NK-92 treated with Interleukin-12 subunit alpha and Interleukin-12 subunit beta, amount 100 ng/mL, for 24 hours (cell line): Measurements from ENCODE around the gene UNKL.

Experiments
- DNase-seq: peaks from one replicate; lab custom pipeline; 2025; lab: John Stamatoyannopoulos, UW

The UNKL gene

GRCh38 chr16:1325673-1326371, 88.7 kb downstream of the UNKL start:
- no peak for DNase-seq

GRCh38 chr16:1325261-1325660, 89.2 kb downstream of the UNKL start:
- no peak for DNase-seq

DNA sequence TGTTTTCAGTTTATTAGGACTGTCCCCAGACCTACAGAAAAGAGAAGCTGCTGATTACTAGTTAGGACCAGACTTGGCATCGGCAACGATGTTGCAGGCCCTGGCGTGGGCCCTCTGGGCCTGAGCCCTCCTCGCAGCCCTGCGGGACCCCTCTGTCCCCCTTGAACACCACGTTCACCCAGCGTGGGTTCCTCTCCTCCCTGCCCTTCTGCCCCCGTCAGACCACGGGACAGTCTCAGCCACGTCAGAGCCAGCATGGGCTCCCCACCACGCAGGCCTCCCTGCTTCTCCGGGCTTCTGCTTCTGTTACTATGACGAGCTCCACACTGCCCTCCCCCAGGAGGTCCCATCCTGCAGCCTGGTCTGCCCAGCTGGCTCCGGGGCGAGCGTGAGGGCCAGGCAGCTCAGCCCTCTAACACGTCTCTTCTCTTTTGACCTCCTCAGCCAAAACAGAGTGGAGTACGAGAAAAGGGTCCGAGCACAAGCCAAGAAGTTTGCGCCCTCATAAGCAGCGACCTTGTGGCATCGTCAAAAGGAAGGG, 90.1 kb downstream of the UNKL start:
- DNase-seq: no peak

DNA sequence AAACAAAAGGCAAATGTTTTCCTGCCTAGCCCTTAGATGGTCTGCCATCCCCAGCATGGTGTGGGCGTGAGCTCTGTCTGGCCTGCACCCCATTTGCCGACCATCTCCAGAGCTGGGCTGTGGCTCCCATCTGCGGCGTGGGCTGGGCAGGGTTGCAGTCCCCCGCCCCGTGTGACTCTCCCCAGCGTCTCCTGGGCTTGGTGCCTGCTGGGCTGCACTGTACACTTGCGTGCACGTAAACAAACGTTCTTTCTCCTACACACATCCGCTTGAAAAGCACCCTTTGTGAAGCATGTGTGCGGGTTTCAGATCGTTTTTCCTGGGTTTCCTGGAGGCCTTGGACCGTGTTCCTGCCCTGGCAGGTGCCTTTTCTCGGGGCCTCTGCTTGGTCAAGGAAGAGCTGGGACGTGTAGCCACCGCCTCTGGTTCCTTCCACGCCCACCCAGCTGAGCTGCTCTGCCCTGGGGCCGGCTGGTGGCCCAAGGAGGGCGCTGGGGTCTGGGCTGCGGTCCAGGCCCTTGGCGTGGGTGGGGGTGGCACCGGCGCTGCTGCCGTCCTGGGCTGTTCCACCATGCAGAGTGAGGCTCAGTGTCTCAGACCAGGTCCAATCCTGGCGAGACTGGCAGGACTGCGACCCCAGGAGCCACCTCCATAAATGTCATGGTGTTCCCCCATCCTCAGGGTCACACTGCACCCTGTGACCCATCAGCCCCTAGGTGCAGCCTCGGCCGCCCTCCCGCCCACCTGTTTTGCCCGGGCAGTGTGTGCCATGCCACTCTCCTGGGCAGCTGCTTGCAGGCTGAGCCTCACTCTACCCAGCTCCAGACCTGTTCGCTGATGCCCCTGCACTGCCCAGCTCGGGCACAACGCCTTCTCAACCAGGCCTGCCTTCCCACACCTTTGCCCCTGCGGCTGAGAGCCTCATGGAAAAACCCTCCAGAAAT, 90.9 kb downstream of the UNKL start:
- DNase-seq: no peak

GRCh38 chr16:1322407-1322806, 92.1 kb downstream of the UNKL start:
- DNase-seq: no peak

DNA sequence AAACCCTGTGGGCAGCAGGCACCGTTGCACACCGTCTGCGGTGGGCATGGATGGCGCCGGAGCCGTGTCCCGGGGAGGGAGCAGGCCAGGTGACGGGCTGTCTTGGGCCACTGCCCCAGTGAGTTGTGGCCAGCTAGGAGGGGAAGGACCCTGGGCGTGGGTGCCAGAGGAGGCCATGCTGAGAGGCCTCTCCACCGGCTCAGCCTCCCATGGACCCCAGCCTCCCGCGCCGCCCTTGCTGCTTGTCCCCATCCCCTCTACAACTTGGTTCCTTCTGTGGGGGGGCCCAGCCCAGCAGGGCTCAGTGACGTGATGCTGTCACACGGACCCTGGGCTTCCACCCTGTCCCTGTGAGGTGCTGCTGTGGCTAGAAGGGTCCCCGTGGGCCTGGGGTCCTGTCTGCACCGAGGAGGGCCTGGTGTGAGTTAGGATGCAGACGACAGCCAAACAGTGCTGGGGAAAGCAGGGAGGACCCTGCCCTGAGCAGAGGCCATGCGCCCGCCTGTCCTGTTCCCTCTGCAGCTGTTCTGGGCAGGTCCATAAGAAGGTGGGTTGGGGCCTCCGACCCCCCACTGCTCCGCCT, 93.8 kb downstream of the UNKL start:
- DNase-seq: no peak

DNA sequence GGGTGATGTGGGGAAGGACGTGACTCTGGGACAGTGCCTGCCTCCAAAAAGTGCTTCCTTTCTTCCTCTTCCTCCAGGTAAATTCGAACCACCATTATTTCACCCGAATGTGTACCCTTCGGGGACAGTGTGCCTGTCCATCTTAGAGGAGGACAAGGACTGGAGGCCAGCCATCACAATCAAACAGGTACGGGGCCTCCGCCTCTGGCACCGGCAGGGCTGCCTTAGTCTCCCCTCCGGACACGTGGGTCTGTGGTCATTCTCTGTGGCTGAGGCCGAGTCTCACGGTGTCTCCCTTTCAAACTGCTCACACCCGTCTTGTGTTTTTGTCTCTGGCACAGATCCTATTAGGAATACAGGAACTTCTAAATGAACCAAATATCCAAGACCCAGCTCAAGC, 94.4 kb downstream of the UNKL start:
- no peak for DNase-seq

DNA sequence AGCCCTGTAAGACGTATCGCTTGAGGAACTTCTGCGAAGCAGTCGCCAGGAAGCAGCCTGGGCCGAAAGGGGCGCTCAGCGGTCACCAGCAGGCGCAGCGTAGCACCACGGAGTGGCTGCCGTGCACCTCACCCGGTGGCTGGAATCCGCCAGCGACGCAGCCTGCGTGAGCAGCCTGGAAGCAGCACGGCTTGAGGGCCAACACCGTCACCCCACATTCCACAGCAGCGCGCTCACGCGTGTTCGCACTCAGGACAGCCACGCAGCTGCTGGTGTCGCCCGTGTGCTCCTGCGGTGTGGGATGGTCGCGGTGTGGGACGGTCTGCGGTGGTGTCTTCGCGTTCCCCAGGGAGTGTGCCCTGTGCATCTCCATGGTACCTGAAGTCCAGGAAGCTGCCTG, 95.5 kb downstream of the UNKL start:
- DNase-seq: no peak

DNA sequence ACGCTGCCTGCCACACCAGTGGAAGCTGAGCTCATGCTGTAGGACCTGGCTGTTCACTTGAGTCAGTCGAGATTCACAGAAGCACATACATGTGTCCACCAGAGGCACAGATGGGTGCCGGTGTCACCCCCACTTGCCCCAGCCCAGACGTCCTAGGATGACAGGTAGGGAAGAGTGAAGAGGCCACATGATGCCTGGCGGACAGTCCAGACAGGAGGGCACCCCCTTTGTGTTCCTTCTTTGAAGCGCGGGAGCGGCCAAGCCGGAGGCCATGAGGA, 96.3 kb downstream of the UNKL start:
- DNase-seq: no peak

- no peak for DNase-seq
Measured at GRCh38 chr16:1317479-1318267, 96.8 kb downstream of the UNKL start.

GRCh38 chr16:1316033-1316405, 98.5 kb downstream of the UNKL start:
- DNase-seq: no peak

- no peak for DNase-seq
Measured at GRCh38 chr16:1315081-1316032, 99.1 kb downstream of the UNKL start.

GRCh38 chr16:1314399-1315068, 100.0 kb downstream of the UNKL start:
- DNase-seq: no peak

DNA sequence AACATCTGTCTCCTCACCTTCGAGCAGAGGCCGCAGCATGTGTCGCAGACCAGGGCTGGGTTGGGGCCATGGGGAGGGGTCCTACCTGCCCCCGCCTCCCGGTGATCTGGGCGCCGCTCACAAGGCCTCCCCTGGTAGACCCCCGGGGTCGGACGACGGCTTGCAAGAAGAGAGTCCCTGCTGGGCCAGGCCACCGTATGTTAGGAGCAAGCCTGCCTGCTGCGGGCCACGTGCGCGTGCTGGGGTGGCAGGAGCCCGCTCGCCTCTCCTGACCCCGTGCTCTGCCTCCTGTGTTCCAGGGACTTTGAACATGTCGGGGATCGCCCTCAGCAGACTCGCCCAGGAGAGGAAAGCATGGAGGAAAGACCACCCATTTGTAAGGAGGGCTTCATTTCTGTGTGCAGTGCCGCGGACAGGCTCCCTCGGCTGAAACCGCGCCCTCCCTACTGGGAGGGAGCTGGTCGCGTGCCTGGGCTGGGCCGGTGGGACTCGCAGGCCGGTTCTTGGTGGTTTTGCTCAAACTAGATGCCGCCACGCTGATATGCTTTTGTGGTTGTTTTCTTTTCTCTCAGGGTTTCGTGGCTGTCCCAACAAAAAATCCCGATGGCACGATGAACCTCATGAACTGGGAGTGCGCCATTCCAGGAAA, 100.7 kb downstream of the UNKL start:
- DNase-seq: no peak
